BE2C (cell line): ENCODE data around the gene TSC22D4.
A peak's percentile ranks its signal among the peaks of the same experiment; 100 is the strongest.

Experiments
- DNase-seq: peaks from one replicate; pipeline ENCODE4 v3.0.0-alpha.2; 2020
- H3K27me3 ChIP-seq: fragments of 250-450 bp; sonication (Bioruptor Pico); 2 replicates; pipeline ENCODE4 v1.5.1; 2020; ENCODE audit warnings: mild to moderate bottlenecking
- H3K36me3 ChIP-seq: fragments of 250-450 bp; sonication (Bioruptor Pico); 2 replicates; pipeline ENCODE4 v1.5.1; 2020; ENCODE audit warnings: mild to moderate bottlenecking
- H3K4me1 ChIP-seq: fragments of 250-450 bp; sonication (Bioruptor Pico); 2 replicates; pipeline ENCODE4 v1.5.1; 2020
- H3K4me3 ChIP-seq: 2 replicates; pipeline ENCODE4 v1.5.1; 2011; ENCODE audit warnings: low read depth, low read length
- H3K9me3 ChIP-seq: fragments of 250-450 bp; sonication (Bioruptor Pico); 2 replicates; pipeline ENCODE4 v1.5.1; 2020
- CTCF ChIP-seq: IDR thresholded peaks from 2 replicates; pipeline ENCODE4 v1.5.1; 2012; ENCODE audit warnings: mild to moderate bottlenecking, low read depth, low read length

Gene TSC22D4

GRCh38 chr7:100483722-100484672, 5.0 kb upstream of the TSC22D4 start, which contains the start of gene NYAP1:
Gene NYAP1, plus strand, starts transcription at chr7:100483927. Its CDS starts 1,385 bp downstream, at chr7:100485312.
- DNase-seq: peak; percentile 72
- Histone ChIP-seq H3K36me3 (no peaks in the 10 kb centered on the region), H3K27me3 (no peaks in the 10 kb centered on the region), H3K9me3 (no peaks in the 10 kb centered on the region), H3K4me3 (peak within 1 kb of the TSS; percentile 63), H3K4me1 (peaks cover 17% of the 10 kb centered on the region)
- no peak for TF ChIP-seq CTCF

- Histone ChIP-seq H3K27me3 (no peaks in the 10 kb centered on the region), H3K36me3 (no peaks in the 10 kb centered on the region), H3K4me3 (peak overlapping the region; percentile 63), H3K9me3 (no peaks in the 10 kb centered on the region), H3K4me1 (peaks cover 17% of the 10 kb centered on the region)
- peak; percentile 80 for DNase-seq
- TF ChIP-seq CTCF: peak; percentile 62
These were observed 4.2 kb upstream of the TSC22D4 start for GRCh38 chr7:100483090-100483721.

- DNase-seq: no peak
- Histone ChIP-seq H3K9me3 (no peaks in the 10 kb centered on the region), H3K27me3 (no peaks in the 10 kb centered on the region), H3K36me3 (no peaks in the 10 kb centered on the region), H3K4me3 (peak overlapping the region; percentile 57), H3K4me1 (peaks cover 17% of the 10 kb centered on the region)
- TF ChIP-seq CTCF: no peak
These were observed 3.7 kb upstream of the TSC22D4 start for GRCh38 chr7:100482728-100483089.

- no peak overlapping the region for H3K4me3 ChIP-seq
- no peaks in the 10 kb centered on the region for H3K27me3 ChIP-seq
- peaks cover 7% of the 10 kb centered on the region for H3K36me3 ChIP-seq
- H3K9me3 ChIP-seq: no peaks in the 10 kb centered on the region
- TF ChIP-seq CTCF: no peak
- DNase-seq: no peak
- H3K4me1 ChIP-seq: peaks cover 17% of the 10 kb centered on the region
These were observed 2.5 kb upstream of the TSC22D4 start for GRCh38 chr7:100481466-100481865.

- H3K9me3 ChIP-seq: no peaks in the 10 kb centered on the region
- H3K4me1 ChIP-seq: peaks cover 3% of the 10 kb centered on the region
- no peak for DNase-seq
- H3K36me3 ChIP-seq: peaks cover 13% of the 10 kb centered on the region
- peak overlapping the region; percentile 91 for H3K4me3 ChIP-seq
- no peak for TF ChIP-seq CTCF
- H3K27me3 ChIP-seq: no peaks in the 10 kb centered on the region
These were observed 1.1 kb downstream of the TSC22D4 start for GRCh38 chr7:100477871-100478267.
